AG09309 (cell line): ENCODE measurements around the gene INPP5B.

ENCODE experiments used
- DNase-seq: peaks from one replicate; pipeline ENCODE4 v3.0.0-alpha.2; 2010; ENCODE audit warnings: low read depth
- H3K4me3 ChIP-seq: 2 replicates; pipeline ENCODE4 v1.5.1; 2011; ENCODE audit warnings: mild to moderate bottlenecking, low read depth, low read length, moderate library complexity; ENCODE audit not compliant: control insufficient read depth
- TF ChIP-seq, protein P1 (sequence below): IDR thresholded peaks from 2 replicates; pipeline ENCODE4 v1.5.1; 2011; ENCODE audit warnings: mild to moderate bottlenecking, low read depth, low read length, inconsistent platforms; ENCODE audit not compliant: insufficient read depth, control insufficient read depth; ENCODE audit errors: missing control alignments

Gene INPP5B

DNA sequence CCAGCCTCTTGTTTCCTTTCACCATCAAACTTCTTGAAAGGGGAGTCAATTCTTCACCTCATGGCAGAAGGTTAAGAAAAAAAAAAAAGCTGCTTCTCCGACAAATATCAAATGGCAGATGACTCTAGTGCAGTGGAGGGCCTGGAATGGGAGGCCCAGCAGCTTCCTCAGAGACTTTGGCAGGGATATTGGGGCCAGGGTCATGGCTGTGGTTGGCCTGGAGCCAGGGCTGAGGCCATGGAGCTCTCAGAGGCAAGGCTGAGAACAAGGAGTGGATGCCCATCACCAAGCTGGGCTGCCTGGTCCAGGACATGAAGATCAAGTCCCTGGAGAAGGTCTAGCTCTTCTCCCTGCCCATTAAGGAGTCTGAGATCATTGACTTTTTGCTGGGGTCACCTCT lies 106.1 kb downstream of the INPP5B start:
- no peak for DNase-seq
- no peak overlapping the region for H3K4me3 ChIP-seq
- TF ChIP-seq, protein P1, sequence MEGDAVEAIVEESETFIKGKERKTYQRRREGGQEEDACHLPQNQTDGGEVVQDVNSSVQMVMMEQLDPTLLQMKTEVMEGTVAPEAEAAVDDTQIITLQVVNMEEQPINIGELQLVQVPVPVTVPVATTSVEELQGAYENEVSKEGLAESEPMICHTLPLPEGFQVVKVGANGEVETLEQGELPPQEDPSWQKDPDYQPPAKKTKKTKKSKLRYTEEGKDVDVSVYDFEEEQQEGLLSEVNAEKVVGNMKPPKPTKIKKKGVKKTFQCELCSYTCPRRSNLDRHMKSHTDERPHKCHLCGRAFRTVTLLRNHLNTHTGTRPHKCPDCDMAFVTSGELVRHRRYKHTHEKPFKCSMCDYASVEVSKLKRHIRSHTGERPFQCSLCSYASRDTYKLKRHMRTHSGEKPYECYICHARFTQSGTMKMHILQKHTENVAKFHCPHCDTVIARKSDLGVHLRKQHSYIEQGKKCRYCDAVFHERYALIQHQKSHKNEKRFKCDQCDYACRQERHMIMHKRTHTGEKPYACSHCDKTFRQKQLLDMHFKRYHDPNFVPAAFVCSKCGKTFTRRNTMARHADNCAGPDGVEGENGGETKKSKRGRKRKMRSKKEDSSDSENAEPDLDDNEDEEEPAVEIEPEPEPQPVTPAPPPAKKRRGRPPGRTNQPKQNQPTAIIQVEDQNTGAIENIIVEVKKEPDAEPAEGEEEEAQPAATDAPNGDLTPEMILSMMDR: no peak

DNA sequence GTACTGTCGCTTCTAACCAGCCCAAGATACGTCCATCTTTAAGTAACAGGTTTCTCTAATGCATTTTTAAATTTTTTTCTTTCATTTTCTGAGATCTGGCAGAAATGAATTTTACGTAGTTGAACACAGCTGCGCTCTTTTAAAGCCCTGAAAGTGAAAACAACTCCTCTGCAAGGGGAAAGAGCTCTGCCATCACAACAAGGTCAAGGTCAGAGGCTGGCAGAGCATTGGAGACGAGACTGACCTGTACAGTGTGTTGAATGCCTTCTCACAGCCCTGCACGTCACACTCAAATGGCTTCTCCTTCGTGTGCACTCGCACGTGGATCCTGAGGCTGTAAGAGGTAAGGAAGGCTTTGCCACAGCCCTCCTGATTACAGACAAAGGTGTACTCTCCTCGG lies 107.2 kb downstream of the INPP5B start:
- TF ChIP-seq, protein P1: no peak
- DNase-seq: no peak
- H3K4me3 ChIP-seq: no peak overlapping the region

DNA sequence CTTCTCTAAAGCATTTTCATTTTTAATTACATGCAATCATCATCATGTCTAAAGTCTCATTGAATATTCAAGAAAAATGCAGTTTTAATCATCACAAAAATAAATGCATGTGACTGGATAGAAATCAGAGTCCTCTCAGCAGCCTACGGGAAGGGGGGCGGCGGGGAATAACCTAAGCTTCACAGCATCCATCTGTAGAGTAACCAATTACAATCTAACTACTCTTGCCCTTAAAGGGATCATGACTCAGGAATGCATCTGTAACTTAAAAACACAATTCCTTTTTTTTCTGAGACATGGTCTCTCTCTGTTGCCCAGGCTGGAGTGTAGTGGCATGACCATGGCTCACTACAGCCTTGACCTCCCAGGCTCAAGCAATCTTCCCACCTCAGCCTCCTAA lies 110.1 kb downstream of the INPP5B start:
- TF ChIP-seq, protein P1: no peak
- H3K4me3 ChIP-seq: no peak overlapping the region
- DNase-seq: no peak

DNA sequence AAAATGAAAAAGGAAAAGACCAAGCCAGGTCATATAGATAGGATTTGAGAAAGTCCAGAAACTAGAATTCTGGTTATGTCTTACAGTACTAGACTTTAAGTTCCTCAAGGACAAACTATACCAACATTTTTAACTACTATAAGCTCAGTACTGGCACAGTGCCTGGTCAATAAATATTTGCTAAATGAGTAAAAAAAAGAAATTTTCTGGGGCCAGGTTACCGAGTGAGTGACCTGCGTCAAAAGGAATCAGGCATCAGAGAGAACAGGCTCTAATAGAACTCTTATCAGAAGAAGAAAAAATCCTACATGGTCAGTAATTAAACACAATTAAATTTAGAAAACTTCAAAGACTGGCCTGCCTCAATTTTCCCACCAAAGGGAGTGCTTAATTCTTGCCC lies 115.0 kb downstream of the INPP5B start:
- TF ChIP-seq, protein P1: no peak
- no peak overlapping the region for H3K4me3 ChIP-seq
- no peak for DNase-seq

DNA sequence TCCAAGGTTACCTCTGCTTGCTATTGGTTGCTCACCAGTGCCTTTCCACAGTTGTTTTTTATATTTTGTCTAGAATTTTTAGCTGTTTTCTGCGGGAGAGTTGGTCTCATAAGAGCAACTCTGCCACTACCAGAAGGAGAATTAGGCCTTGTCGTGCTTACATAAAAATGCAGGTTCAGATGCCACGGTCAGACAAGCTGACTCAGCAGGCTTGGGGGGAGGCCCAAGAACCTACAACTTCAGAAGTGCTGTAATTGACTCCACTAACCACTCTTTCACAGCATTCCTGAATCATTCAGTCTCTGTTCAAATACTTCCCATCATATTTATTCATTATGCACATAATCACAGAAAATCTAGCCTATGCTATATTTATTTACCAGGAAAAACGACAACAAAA lies 115.7 kb downstream of the INPP5B start:
- no peak for DNase-seq
- TF ChIP-seq, protein P1: no peak
- H3K4me3 ChIP-seq: no peak overlapping the region

DNA sequence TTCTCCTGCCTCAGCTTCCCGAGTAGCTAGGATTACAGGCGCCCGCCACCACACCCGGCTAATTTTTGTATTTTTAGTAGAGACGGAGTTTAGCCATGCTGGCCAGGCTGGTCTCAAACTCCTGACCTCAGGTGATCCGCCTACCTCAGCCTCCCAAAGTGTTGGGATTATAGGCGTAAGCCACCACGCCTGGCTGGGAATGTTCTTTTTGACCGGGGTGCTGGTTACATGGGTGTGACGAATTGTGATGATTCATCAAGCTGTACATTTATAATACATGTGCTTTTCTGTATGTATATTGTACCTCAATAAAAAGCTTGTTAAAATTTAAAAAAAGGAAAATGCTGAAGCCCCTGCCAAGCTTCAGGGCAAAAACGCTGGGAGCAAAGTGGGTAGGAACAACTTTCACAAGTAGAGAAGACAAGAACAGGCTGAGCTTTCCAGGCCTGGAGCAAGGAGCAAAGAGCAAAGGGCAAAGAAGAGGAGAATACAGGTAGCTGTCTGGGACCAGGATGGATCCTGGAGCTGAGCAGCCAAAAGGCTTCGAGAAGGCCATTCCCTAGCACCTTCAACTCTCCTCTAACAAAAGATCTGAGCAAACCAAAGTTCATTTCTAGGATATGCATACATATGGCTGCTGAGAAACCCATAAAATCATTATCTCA lies 118.3 kb downstream of the INPP5B start:
- no peak overlapping the region for H3K4me3 ChIP-seq
- TF ChIP-seq, protein P1: no peak
- DNase-seq: no peak
